Suprapubic skin (tissue), 4 donors: ENCODE measurements around the gene PPP1R15B. TPM values are rescaled to one million over a fixed set of nuclear protein-coding genes. Genes with fewer than 3 reads are reported as not detected.

Source experiments
- DNase-seq, 2 donors: peaks; one replicate each; pipeline ENCODE4 v3.0.0-alpha.2; 2019; ENCODE audit warnings: low spot score in 2 of 2
- H3K27ac ChIP-seq: fragments of 200-600 bp; sonication (generic); one replicate; pipeline ENCODE4 v1.5.1; 2019
- H3K27me3 ChIP-seq: fragments of 200-600 bp; sonication (generic); one replicate; pipeline ENCODE4 v1.5.1; 2019
- H3K36me3 ChIP-seq: fragments of 200-600 bp; sonication (generic); one replicate; pipeline ENCODE4 v1.5.1; 2019
- H3K4me1 ChIP-seq: fragments of 200-600 bp; sonication (generic); one replicate; pipeline ENCODE4 v1.5.1; 2019
- H3K4me3 ChIP-seq: fragments of 200-600 bp; sonication (generic); one replicate; pipeline ENCODE4 v1.5.1; 2019; ENCODE audit warnings: mild to moderate bottlenecking
- H3K9me3 ChIP-seq: fragments of 200-600 bp; sonication (generic); one replicate; pipeline ENCODE4 v1.5.1; 2019
- EP300 ChIP-seq: sonication (generic); formaldehyde crosslinking; IDR thresholded peaks from one replicate; pipeline ENCODE4 v1.6.1; 2017; ENCODE audit warnings: antibody characterized with exemption
- POLR2A ChIP-seq, 2 donors: fragments of 450-650 bp; IDR thresholded peaks; one replicate each; pipeline ENCODE4 v1.6.1; 2017; ENCODE audit warnings: antibody characterized with exemption in 2 of 2, mild to moderate bottlenecking in 2 of 2, moderate library complexity in 2 of 2
- POLR2AphosphoS5 ChIP-seq, 3 donors: sonication (generic); formaldehyde crosslinking; IDR thresholded peaks; one replicate each; pipeline ENCODE4 v1.6.1; 2017; ENCODE audit warnings: antibody characterized with exemption in 3 of 3
- WGBS: methylation state at CpG from one replicate; pipeline ENCODE4 v1.1.5; 2018; 5-methylcytosine and 5-hydroxymethylcytosine counted together
- total RNA-seq, 4 donors: library from RNA; depleted of rRNA; stranded (reverse); fragments of >200 nt; gene quantifications; one replicate each; pipeline ENCODE4 v1.1.0, GENCODE V29; 2016
- TF ChIP-seq, protein P1 (sequence below), 2 donors: fragments of 200-600 bp in 1 of 2; fragments of 450-650 bp in 1 of 2; sonication (generic) in 1 of 2; IDR thresholded peaks; one replicate each; pipeline ENCODE4 v1.5.1; 2016 to 2019; ENCODE audit warnings: antibody characterized with exemption in 2 of 2, mild to moderate bottlenecking in 1 of 2, moderate library complexity in 1 of 2

The PPP1R15B gene
- total RNA-seq, 4 donors from 2014 or later = 51.2 to 66.4 (median 56.7) TPM

DNA sequence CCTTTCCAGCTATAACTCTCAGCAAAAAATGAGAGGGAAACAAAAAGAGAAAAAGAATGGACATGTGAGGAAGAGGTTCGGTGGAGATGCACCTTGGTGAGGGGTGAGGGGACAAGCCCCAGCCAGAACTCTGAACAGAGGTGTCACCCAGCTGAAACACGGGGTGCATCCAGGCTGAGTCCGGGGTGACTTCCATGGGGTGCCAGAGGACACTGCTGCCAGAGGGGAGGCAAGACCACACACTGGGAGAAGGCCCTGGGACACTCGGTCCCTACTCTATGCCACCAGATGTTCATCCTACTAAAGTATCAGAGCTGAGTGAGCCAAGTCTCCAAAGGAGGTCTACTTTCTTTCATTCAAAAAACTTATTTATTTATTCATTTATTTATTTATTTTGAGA, 36.1 kb upstream of the PPP1R15B start:
- TF ChIP-seq POLR2AphosphoS5 (IDR thresholded peaks at IDR 0.05) (no peak), EP300 (no peak), POLR2A (IDR thresholded peaks at IDR 0.05) (no peak)
- TF ChIP-seq, protein P1, sequence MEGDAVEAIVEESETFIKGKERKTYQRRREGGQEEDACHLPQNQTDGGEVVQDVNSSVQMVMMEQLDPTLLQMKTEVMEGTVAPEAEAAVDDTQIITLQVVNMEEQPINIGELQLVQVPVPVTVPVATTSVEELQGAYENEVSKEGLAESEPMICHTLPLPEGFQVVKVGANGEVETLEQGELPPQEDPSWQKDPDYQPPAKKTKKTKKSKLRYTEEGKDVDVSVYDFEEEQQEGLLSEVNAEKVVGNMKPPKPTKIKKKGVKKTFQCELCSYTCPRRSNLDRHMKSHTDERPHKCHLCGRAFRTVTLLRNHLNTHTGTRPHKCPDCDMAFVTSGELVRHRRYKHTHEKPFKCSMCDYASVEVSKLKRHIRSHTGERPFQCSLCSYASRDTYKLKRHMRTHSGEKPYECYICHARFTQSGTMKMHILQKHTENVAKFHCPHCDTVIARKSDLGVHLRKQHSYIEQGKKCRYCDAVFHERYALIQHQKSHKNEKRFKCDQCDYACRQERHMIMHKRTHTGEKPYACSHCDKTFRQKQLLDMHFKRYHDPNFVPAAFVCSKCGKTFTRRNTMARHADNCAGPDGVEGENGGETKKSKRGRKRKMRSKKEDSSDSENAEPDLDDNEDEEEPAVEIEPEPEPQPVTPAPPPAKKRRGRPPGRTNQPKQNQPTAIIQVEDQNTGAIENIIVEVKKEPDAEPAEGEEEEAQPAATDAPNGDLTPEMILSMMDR (IDR thresholded peaks at IDR 0.05) = no peak
- no peaks in the 10 kb centered on the region for H3K27me3 ChIP-seq
- no peak overlapping the region for H3K4me3 ChIP-seq
- 84% methylated on average over 4 of the region's 4 CpGs for WGBS
- DNase-seq = no peak
- peaks cover 51% of the 10 kb centered on the region for H3K36me3 ChIP-seq
- H3K9me3 ChIP-seq = no peaks in the 10 kb centered on the region
- peaks cover 60% of the 10 kb centered on the region for H3K4me1 ChIP-seq
- H3K27ac ChIP-seq = no peak overlapping the region

DNA sequence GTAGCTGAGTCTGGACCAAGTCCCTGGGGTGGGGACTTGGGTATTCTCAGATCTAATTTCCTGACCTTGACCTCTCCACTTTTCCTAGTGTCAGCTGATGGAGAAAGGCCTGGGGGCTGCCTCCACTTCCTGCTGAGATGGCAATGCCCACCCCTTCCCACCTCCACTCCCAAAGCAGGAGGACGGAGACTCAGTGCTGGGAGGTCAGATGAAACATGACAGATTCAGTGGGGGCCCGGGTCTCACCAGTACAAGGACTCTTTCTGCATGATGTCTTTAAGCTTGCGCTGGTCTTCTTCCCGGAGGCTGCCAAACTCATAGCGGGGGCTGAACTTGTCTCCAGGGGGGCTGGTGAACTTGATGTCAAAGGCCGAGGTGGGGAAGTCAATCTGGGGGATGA, 35.6 kb upstream of the PPP1R15B start:
- WGBS = 85% methylated on average over 6 of the region's 6 CpGs
- H3K27me3 ChIP-seq = no peaks in the 10 kb centered on the region
- H3K27ac ChIP-seq = no peak overlapping the region
- no peak for DNase-seq
- TF ChIP-seq, protein P1 (IDR thresholded peaks at IDR 0.05) = no peak
- TF ChIP-seq POLR2A (IDR thresholded peaks at IDR 0.05) (no peak), EP300 (no peak), POLR2AphosphoS5 (IDR thresholded peaks at IDR 0.05) (no peak)
- peaks cover 50% of the 10 kb centered on the region for H3K36me3 ChIP-seq
- H3K4me1 ChIP-seq = peaks cover 65% of the 10 kb centered on the region
- H3K9me3 ChIP-seq = no peaks in the 10 kb centered on the region
- H3K4me3 ChIP-seq = no peak overlapping the region

DNA sequence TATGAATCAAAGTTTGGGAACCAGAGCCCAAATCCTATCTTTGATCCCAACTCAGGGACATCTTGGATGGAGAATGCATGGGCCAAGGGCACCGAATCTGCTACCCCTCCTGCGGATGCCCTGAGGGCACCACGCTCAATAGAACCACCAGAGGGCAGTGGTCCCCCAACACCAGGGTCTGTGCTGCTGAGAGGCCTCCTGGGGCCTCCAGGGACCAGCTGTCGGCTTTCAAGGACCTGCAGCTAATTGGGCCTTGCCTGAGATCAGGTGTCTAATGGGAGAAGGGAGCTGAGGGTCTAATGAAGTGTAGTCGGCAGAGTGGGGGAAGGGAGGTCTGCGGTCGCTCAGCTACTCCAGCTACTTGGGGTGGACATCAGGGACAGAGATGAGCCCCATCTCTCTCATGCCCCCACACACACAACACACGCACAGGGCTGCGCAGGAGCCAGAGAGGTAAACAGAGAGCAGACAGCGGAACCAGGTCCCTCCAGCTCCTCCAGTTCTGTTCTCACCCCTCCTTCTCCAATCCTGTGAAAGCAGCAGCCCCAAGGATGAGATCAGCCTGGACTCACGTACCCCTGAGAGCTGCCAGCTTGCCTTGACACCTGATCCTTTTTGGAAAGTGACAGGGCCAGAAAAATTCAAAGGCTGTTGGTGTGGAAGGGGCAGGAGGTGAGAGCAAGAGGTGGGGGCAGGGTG, 34.9 kb upstream of the PPP1R15B start:
- no peak overlapping the region for H3K27ac ChIP-seq
- 74% methylated on average over 8 of the region's 11 CpGs for WGBS
- H3K36me3 ChIP-seq = peaks cover 56% of the 10 kb centered on the region
- TF ChIP-seq POLR2A (IDR thresholded peaks at IDR 0.05) (no peak), EP300 (no peak), POLR2AphosphoS5 (IDR thresholded peaks at IDR 0.05) (no peak)
- TF ChIP-seq, protein P1 (IDR thresholded peaks at IDR 0.05) = peak; percentile 53 to 55
- H3K4me1 ChIP-seq = peaks cover 68% of the 10 kb centered on the region
- H3K4me3 ChIP-seq = no peak overlapping the region
- H3K9me3 ChIP-seq = no peaks in the 10 kb centered on the region
- DNase-seq = no peak
- H3K27me3 ChIP-seq = no peaks in the 10 kb centered on the region

DNA sequence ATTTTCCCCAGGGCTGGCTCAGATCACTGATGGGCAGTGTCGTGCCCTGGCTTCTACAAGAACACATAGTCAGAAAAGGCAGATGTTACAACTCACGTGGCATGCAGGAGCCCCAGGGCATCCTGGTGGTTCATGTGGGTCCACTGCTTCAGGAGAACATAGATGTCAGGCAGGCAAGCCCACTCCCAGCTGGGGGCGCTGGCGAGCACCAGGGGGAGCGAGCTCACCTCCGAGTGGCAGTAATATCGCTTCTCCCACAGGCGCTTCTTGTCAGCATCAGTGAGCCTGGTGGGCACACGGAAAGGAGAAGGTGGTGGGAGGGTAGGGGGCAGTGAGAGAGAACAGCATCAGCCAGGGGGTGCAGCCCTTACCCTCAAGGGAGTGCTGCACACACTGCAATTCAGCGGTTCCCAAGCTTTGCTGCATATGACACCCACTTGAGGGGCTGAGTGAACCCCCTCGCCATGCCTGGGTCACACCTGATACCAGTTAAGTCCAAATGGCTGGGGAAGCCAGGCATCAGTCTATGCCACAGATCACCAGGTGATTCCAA, 34.3 kb upstream of the PPP1R15B start:
- no peak for DNase-seq
- Histone ChIP-seq H3K27me3 (no peaks in the 10 kb centered on the region), H3K4me3 (no peak overlapping the region), H3K36me3 (peaks cover 62% of the 10 kb centered on the region), H3K9me3 (no peaks in the 10 kb centered on the region), H3K4me1 (peaks cover 66% of the 10 kb centered on the region), H3K27ac (no peak overlapping the region)
- no peak for TF ChIP-seq EP300
- no peak for TF ChIP-seq POLR2AphosphoS5 (IDR thresholded peaks at IDR 0.05)
- TF ChIP-seq, protein P1 (IDR thresholded peaks at IDR 0.05) = no peak
- TF ChIP-seq POLR2A (IDR thresholded peaks at IDR 0.05) = no peak
- 50% methylated on average over 11 of the region's 11 CpGs for WGBS

DNA sequence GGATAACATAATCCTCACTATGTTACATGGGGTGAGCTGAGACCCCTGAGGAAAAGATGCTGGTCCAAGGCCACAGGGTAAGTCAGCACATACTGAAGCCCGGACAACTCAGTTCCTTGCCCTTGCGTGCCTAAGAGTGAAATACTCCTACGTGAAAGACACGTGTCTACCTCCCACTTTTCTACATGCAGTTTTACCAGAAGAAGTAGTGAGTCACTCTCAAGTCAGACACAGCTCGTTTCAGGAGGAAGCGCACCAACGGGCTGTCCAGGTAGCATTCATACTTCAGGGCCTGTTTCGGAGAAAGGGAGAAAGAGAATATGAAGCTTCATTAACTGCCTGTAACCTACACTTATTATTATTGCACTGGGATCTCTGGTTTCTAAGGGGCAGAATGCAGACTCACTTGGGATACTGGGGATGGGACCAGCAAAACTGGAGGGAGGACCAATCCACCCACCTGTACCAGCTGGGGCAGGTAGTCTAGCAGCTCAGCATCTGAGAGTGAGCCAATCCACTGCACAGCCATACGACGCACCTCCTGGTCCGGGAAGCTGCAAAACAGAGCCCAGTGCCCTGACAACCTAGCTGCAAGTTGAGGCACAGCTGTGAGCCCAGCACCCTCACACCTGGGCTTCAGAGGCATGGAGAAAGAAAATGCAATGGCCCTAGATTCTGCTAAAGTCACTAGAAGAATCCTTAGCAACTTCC, 32.4 kb upstream of the PPP1R15B start:
- TF ChIP-seq EP300 (no peak), POLR2AphosphoS5 (IDR thresholded peaks at IDR 0.05) (no peak), POLR2A (IDR thresholded peaks at IDR 0.05) (no peak)
- TF ChIP-seq, protein P1 (IDR thresholded peaks at IDR 0.05) = no peak
- Histone ChIP-seq H3K27ac (peak overlapping the region; percentile 88), H3K36me3 (peaks cover 55% of the 10 kb centered on the region), H3K4me1 (peaks cover 60% of the 10 kb centered on the region), H3K4me3 (no peak overlapping the region), H3K9me3 (no peaks in the 10 kb centered on the region), H3K27me3 (no peaks in the 10 kb centered on the region)
- DNase-seq = no peak
- 60% methylated on average over 11 of the region's 11 CpGs for WGBS
